MM.1S (cell line): Measurements from ENCODE around the gene SWT1.

Source experiments
- DNase-seq: peaks from one replicate; pipeline ENCODE4 v3.0.0-alpha.2; 2015
- H2AFZ ChIP-seq: fragments of 300-600 bp; sonication (generic); 2 replicates; pipeline ENCODE4 v1.6.0; 2016; ENCODE audit warnings: antibody characterized with exemption, low read length
- H3F3A ChIP-seq: fragments of 300-600 bp; sonication (generic); 2 replicates; pipeline ENCODE4 v1.6.1; 2016; ENCODE audit warnings: mild to moderate bottlenecking, antibody characterized with exemption, low read length, moderate library complexity, mixed read lengths; ENCODE audit not compliant: insufficient read depth
- H3K27ac ChIP-seq: fragments of 300-600 bp; sonication (generic); 2 replicates; pipeline ENCODE4 v1.5.1; 2016; ENCODE audit warnings: mild to moderate bottlenecking, low read length
- H3K27me3 ChIP-seq: fragments of 300-600 bp; sonication (generic); replicated peaks from 2 replicates; pipeline ENCODE4 v1.6.0; 2016; ENCODE audit warnings: low read length; ENCODE audit not compliant: insufficient read depth
- H3K36me3 ChIP-seq: fragments of 300-600 bp; sonication (generic); replicated peaks from 2 replicates; pipeline ENCODE4 v1.6.1; 2016; ENCODE audit warnings: mild to moderate bottlenecking, low read length, mixed read lengths; ENCODE audit not compliant: insufficient read depth
- H3K4me1 ChIP-seq: fragments of 300-600 bp; sonication (generic); 2 replicates; pipeline ENCODE4 v1.6.1; 2016; ENCODE audit warnings: low read length, mixed read lengths
- H3K4me2 ChIP-seq: fragments of 300-600 bp; sonication (generic); 2 replicates; pipeline ENCODE4 v1.6.0; 2016; ENCODE audit warnings: low read depth, low read length
- H3K4me3 ChIP-seq: fragments of 300-600 bp; sonication (generic); 2 replicates; pipeline ENCODE4 v1.5.1; 2016; ENCODE audit warnings: low read length, mixed read lengths
- H3K79me2 ChIP-seq: fragments of 300-600 bp; sonication (generic); 2 replicates; pipeline ENCODE4 v1.6.1; 2016; ENCODE audit warnings: mixed run types, low read length, mixed read lengths
- H3K9ac ChIP-seq: fragments of 300-600 bp; sonication (generic); 2 replicates; pipeline ENCODE4 v1.6.1; 2016; ENCODE audit warnings: low read length, mixed read lengths
- H3K9me2 ChIP-seq: fragments of 300-600 bp; sonication (generic); replicated peaks from 2 replicates; pipeline ENCODE4 v1.6.1; 2016; ENCODE audit warnings: mild to moderate bottlenecking, low read length, mixed read lengths; ENCODE audit not compliant: insufficient read depth
- H3K9me3 ChIP-seq: fragments of 300-600 bp; sonication (generic); replicated peaks from 2 replicates; pipeline ENCODE4 v1.6.1; 2016; ENCODE audit warnings: mild to moderate bottlenecking, low read length, mixed read lengths; ENCODE audit not compliant: insufficient read depth
- H4K20me1 ChIP-seq: fragments of 300-600 bp; sonication (generic); 2 replicates; pipeline ENCODE4 v1.6.1; 2016; ENCODE audit warnings: mild to moderate bottlenecking, low read length, moderate library complexity, mixed read lengths; ENCODE audit not compliant: insufficient read depth
- EZH2 ChIP-seq: fragments of 300-600 bp; sonication (generic); optimal IDR thresholded peaks from 2 replicates; pipeline ENCODE3; 2017; ENCODE audit warnings: low read depth, mild to moderate bottlenecking, antibody characterized with exemption, low read length, mixed read lengths
- EZH2phosphoT487 ChIP-seq: fragments of 300-600 bp; sonication (generic); IDR thresholded peaks from 2 replicates; pipeline ENCODE4 v1.6.1; 2018; ENCODE audit warnings: antibody characterized with exemption, low read length
- TF ChIP-seq, protein P1 (sequence below): fragments of 300-600 bp; sonication (generic); IDR thresholded peaks from 2 replicates; pipeline ENCODE4 v1.5.1; 2016; ENCODE audit warnings: antibody characterized with exemption, low read length, mixed read lengths

The SWT1 gene

DNA sequence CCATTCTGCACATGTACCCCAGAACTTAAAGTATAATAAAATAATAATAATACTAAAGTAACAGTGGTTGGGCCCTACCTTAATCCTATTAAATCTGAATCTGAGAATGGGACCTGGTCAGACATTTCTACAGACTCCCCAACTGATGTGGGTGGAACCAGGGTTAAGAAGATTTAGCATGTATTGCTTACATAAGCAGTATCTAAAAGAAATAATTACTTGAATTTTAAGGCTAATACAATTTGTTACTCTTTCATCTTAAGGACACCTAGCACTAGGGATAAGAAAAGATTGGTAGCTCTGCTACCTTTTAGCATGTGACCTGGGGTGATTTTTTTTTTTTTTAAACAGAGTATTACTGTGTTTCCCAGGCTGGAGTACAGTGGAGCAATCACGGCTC, 80.7 kb downstream of the SWT1 start:
- Histone ChIP-seq H3K79me2 (no peaks in the 10 kb centered on the region), H3K4me1 (no peaks in the 10 kb centered on the region), H4K20me1 (no peaks in the 10 kb centered on the region), H2AFZ (no peak overlapping the region), H3K36me3 (no peaks in the 10 kb centered on the region), H3K9ac (no peak overlapping the region), H3K9me2 (no peaks in the 10 kb centered on the region), H3F3A (no peaks in the 10 kb centered on the region), H3K4me2 (no peak overlapping the region), H3K27ac (no peak overlapping the region), H3K4me3 (no peak overlapping the region), H3K9me3 (no peaks in the 10 kb centered on the region), H3K27me3 (no peaks in the 10 kb centered on the region)
- DNase-seq, result no peak
- TF ChIP-seq EZH2 (no peak), EZH2phosphoT487 (no peak)
- TF ChIP-seq, protein P1, sequence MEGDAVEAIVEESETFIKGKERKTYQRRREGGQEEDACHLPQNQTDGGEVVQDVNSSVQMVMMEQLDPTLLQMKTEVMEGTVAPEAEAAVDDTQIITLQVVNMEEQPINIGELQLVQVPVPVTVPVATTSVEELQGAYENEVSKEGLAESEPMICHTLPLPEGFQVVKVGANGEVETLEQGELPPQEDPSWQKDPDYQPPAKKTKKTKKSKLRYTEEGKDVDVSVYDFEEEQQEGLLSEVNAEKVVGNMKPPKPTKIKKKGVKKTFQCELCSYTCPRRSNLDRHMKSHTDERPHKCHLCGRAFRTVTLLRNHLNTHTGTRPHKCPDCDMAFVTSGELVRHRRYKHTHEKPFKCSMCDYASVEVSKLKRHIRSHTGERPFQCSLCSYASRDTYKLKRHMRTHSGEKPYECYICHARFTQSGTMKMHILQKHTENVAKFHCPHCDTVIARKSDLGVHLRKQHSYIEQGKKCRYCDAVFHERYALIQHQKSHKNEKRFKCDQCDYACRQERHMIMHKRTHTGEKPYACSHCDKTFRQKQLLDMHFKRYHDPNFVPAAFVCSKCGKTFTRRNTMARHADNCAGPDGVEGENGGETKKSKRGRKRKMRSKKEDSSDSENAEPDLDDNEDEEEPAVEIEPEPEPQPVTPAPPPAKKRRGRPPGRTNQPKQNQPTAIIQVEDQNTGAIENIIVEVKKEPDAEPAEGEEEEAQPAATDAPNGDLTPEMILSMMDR, result no peak

DNA sequence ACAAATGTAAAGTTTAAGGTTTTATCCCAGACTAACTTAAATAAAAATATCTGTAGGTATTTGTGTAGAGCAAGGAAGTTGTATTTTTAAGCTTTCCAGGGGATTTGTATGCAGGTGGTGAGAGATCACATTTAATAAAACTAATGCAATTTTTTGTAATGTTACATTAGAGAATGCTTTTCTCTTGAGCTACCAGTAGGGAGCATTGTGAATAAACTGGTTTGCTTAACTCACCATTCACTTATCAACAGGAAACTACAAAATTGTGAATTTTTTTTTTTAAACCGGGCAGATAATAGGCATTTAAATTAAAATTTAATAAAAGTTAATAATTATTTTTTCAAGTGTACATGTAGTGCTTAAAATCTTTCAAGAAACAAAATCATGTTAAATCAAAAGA, 81.5 kb downstream of the SWT1 start:
- TF ChIP-seq, protein P1, result peak; percentile 38
- TF ChIP-seq EZH2, result no peak
- Histone ChIP-seq H3K27me3 (no peaks in the 10 kb centered on the region), H3K4me1 (no peaks in the 10 kb centered on the region), H3K9me3 (no peaks in the 10 kb centered on the region), H2AFZ (no peak overlapping the region), H3F3A (no peaks in the 10 kb centered on the region), H4K20me1 (no peaks in the 10 kb centered on the region), H3K4me2 (no peak overlapping the region), H3K36me3 (no peaks in the 10 kb centered on the region), H3K27ac (no peak overlapping the region), H3K9ac (no peak overlapping the region), H3K79me2 (no peaks in the 10 kb centered on the region), H3K4me3 (no peak overlapping the region), H3K9me2 (no peaks in the 10 kb centered on the region)
- no peak for DNase-seq

DNA sequence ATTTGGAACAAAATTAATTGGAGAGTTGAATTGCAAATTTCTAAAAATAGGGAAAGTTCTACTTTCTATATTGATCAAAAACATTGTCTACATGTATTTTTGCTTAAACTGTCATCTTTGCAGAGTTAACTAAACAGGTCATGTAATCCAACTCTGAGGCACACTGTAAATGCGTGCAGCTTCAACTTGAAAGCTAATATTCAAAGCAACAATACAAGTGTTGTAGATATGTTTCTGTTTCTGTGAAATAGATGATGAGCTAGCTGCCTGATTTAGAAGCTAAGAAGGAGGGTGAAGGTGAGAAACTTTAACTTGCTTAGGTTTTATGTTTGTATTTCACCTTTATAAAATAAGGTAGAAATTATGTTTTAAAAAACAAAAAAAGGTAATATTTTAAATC, 82.9 kb downstream of the SWT1 start:
- Histone ChIP-seq H3K27me3 (no peaks in the 10 kb centered on the region), H3K36me3 (no peaks in the 10 kb centered on the region), H3K9ac (no peak overlapping the region), H4K20me1 (no peaks in the 10 kb centered on the region), H3K79me2 (no peaks in the 10 kb centered on the region), H3K9me2 (no peaks in the 10 kb centered on the region), H3K27ac (no peak overlapping the region), H3K4me1 (no peaks in the 10 kb centered on the region), H3K9me3 (no peaks in the 10 kb centered on the region), H3K4me2 (no peak overlapping the region), H3K4me3 (no peak overlapping the region), H2AFZ (no peak overlapping the region), H3F3A (no peaks in the 10 kb centered on the region)
- TF ChIP-seq, protein P1, result no peak
- TF ChIP-seq EZH2phosphoT487, result no peak
- no peak for TF ChIP-seq EZH2
- no peak for DNase-seq

DNA sequence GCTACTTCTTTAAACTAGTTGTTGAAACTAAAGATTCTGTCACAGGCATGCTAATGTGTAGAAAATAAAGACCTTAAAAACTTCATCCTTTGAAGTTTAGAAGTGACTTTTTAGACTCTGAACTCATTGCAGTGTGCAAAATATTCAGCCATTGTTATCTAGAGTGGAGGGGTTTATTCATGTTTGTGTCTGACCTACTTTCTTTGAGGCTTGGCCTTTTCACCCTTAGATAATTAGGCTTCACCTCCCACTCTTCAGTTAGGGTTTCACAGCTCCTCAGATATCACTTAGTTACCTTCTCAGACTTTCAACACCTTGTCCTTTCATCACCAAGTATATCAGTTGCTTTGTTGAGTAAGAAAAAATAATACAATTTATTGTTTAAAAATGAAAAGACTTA, 84.2 kb downstream of the SWT1 start:
- Histone ChIP-seq H3K4me2 (no peak overlapping the region), H3K9me3 (no peaks in the 10 kb centered on the region), H3K27me3 (no peaks in the 10 kb centered on the region), H3K79me2 (no peaks in the 10 kb centered on the region), H3K36me3 (no peaks in the 10 kb centered on the region), H3K9me2 (no peaks in the 10 kb centered on the region), H3K9ac (no peak overlapping the region), H3K4me3 (no peak overlapping the region), H4K20me1 (no peaks in the 10 kb centered on the region), H3K27ac (no peak overlapping the region), H3F3A (no peaks in the 10 kb centered on the region), H2AFZ (no peak overlapping the region), H3K4me1 (no peaks in the 10 kb centered on the region)
- TF ChIP-seq, protein P1, result no peak
- no peak for TF ChIP-seq EZH2phosphoT487
- no peak for TF ChIP-seq EZH2
- no peak for DNase-seq
